HG02759 (cell line): Measurements from ENCODE around the gene PLD6.
A peak's percentile ranks its signal among the peaks of the same experiment; 100 is the strongest.
"Not testable (repeated sequence)": the region's sequence is repeated elsewhere in the genome, so short reads cannot be mapped to it uniquely, and the experiment has no call there.

Experiments used
- ATAC-seq: cut with Tn5 transposase; IDR thresholded peaks from one replicate; pipeline ENCODE4 v1.9.1; 2021; ENCODE audit warnings: mild to moderate bottlenecking, moderate library complexity; ENCODE audit not compliant: unreplicated experiment

Gene PLD6

GRCh38 chr17:17201271-17201670 is 4.9 kb downstream of the PLD6 start:
- ATAC-seq: no peak

- no peak for ATAC-seq
These were observed 5.3 kb downstream of the PLD6 start for GRCh38 chr17:17200831-17201230.

GRCh38 chr17:17200311-17200710 is 5.8 kb downstream of the PLD6 start:
- ATAC-seq: no peak

GRCh38 chr17:17198281-17198680 is 7.9 kb downstream of the PLD6 start:
- ATAC-seq: no peak

- ATAC-seq: no peak
These were observed 9.4 kb downstream of the PLD6 start for GRCh38 chr17:17196776-17197175.

GRCh38 chr17:17195466-17195865 is 10.7 kb downstream of the PLD6 start:
- ATAC-seq: not testable (repeated sequence)

GRCh38 chr17:17191961-17192381 is 14.2 kb downstream of the PLD6 start:
- no peak for ATAC-seq

- no peak for ATAC-seq
These were observed 14.8 kb downstream of the PLD6 start for GRCh38 chr17:17191346-17191792.

- ATAC-seq: no peak
These were observed 15.9 kb downstream of the PLD6 start for GRCh38 chr17:17190188-17190587.

- ATAC-seq: no peak
These were observed 16.6 kb downstream of the PLD6 start for GRCh38 chr17:17189559-17189958.

- ATAC-seq: no peak
These were observed 17.5 kb downstream of the PLD6 start for GRCh38 chr17:17188586-17188985.

GRCh38 chr17:17186551-17187505 is 19.3 kb downstream of the PLD6 start:
- ATAC-seq: no peak

GRCh38 chr17:17186051-17186450 is 20.1 kb downstream of the PLD6 start:
- ATAC-seq: no peak

- not testable (repeated sequence) for ATAC-seq
These were observed 21.0 kb downstream of the PLD6 start for GRCh38 chr17:17184985-17185757.

- no peak for ATAC-seq
These were observed 22.4 kb downstream of the PLD6 start for GRCh38 chr17:17183744-17184143.

GRCh38 chr17:17182598-17183136 is 23.5 kb downstream of the PLD6 start:
- ATAC-seq: no peak

GRCh38 chr17:17181666-17182597 is 24.2 kb downstream of the PLD6 start:
- ATAC-seq: peak; percentile 44

GRCh38 chr17:17180741-17181525 is 25.2 kb downstream of the PLD6 start:
- no peak for ATAC-seq

- no peak for ATAC-seq
These were observed 26.0 kb downstream of the PLD6 start for GRCh38 chr17:17180141-17180603.
